Adipocyte (in vitro differentiated cells): ENCODE data around the gene FBXO44.
A peak's percentile ranks its signal among the peaks of the same experiment; 100 is the strongest.
"Not testable (repeated sequence)": the region's sequence is repeated elsewhere in the genome, so short reads cannot be mapped to it uniquely, and the experiment has no call there.

Experiments used
- DNase-seq: peaks from one replicate; pipeline ENCODE4 v3.0.0-alpha.2; 2015; ENCODE audit warnings: low read depth
- H3K27me3 ChIP-seq: replicated peaks from 2 replicates; pipeline ENCODE4 v1.7.0; 2013; ENCODE audit warnings: mild to moderate bottlenecking, low read length, moderate library complexity; ENCODE audit not compliant: control insufficient read depth, insufficient read depth
- H3K36me3 ChIP-seq: 2 replicates; pipeline ENCODE4 v1.7.0; 2013; ENCODE audit warnings: low read length, mild to moderate bottlenecking, moderate library complexity; ENCODE audit not compliant: control insufficient read depth, insufficient read depth, severe bottlenecking
- H3K4me1 ChIP-seq: 2 replicates; pipeline ENCODE4 v1.7.0; 2013; ENCODE audit warnings: mild to moderate bottlenecking, low read length, moderate library complexity; ENCODE audit not compliant: control insufficient read depth, insufficient read depth
- H3K4me3 ChIP-seq: 2 replicates; pipeline ENCODE4 v1.7.0; 2013; ENCODE audit warnings: mild to moderate bottlenecking, low read length, moderate library complexity
- H3K9ac ChIP-seq: 2 replicates; pipeline ENCODE4 v1.7.0; 2013; ENCODE audit warnings: mild to moderate bottlenecking, low read length, moderate library complexity
- H3K9me3 ChIP-seq: 2 replicates; pipeline ENCODE4 v1.7.0; 2013; ENCODE audit warnings: mild to moderate bottlenecking, low read length, moderate library complexity; ENCODE audit not compliant: control insufficient read depth

FBXO44 gene, protein sequence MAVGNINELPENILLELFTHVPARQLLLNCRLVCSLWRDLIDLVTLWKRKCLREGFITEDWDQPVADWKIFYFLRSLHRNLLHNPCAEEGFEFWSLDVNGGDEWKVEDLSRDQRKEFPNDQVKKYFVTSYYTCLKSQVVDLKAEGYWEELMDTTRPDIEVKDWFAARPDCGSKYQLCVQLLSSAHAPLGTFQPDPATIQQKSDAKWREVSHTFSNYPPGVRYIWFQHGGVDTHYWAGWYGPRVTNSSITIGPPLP

DNA sequence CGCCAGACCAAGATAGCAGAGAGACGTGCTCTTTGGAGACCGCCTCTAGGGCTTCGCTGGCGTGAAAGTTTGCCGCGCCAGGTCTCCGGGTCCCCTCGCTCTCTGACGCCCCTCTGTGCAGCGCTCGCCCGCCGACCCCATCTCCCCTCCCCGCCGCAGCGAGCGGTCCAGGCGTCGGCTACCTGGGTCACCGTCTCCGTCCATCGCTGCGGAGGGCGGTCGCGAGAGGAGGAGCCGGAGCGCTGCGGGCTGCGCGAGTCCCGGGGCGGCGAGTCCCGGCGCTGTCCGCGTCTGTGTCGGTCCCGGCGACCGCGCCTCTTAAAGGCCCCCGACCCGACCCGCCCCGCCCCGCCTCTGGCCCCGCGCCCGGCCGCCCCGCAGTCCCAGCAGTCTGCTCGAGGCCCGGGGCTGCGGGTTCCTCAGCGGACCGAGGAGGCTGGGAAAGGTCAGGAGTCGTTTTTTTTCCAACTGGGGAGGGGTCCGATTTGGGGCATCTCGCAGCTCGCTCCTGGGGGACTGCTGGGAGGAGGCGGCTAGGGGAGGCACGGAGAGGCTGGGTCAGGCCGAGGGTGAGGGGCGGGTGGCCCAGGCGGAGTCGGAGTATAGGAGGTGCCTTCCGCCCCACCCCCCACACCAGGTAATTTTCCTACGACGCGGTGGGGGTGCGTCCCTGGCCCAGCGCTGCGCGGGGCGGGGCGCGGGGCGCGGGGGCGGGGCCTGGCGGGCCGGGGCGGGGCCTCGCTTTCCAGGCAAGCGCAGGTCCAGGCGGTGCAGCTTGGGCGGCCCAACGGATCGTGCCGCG is at the start of gene FBXO44, which contains the start of gene FBXO2:
FBXO44 (plus strand) TSS at position 741 of the 802 bp plus-strand sequence. CDS start 959 bp downstream, outside the sequence.
FBXO2 (minus strand) TSS at position 293 of the 802 bp plus-strand sequence; CDS start at position 204, 89 bp downstream.
- DNase-seq: peak; percentile 73

GRCh38 chr1:11606775-11607174 is 47.9 kb upstream of the FBXO44 start:
- no peak overlapping the region for H3K9ac ChIP-seq
- no peaks in the 10 kb centered on the region for H3K36me3 ChIP-seq
- H3K27me3 ChIP-seq: peaks cover 32% of the 10 kb centered on the region
- H3K4me3 ChIP-seq: no peak overlapping the region
- no peaks in the 10 kb centered on the region for H3K4me1 ChIP-seq
- DNase-seq: no peak
- H3K9me3 ChIP-seq: peaks cover 6% of the 10 kb centered on the region

More for the DNA sequence above, at the start of gene FBXO44, which contains the start of gene FBXO2:
- Histone ChIP-seq H3K9ac (peak within 1 kb of the TSS; percentile 68), H3K36me3 (no peaks in the 10 kb centered on the region), H3K9me3 (no peaks in the 10 kb centered on the region), H3K4me3 (peak within 1 kb of the TSS; percentile 73), H3K27me3 (peaks cover 14% of the 10 kb centered on the region), H3K4me1 (peaks cover 6% of the 10 kb centered on the region)

GRCh38 chr1:11608596-11609130 is 46.0 kb upstream of the FBXO44 start:
- not testable (repeated sequence) for H3K4me1 ChIP-seq, H3K4me3 ChIP-seq, H3K9ac ChIP-seq, DNase-seq, H3K36me3 ChIP-seq
- H3K9me3 ChIP-seq: peaks cover 22% of the 10 kb centered on the region
- peaks cover 32% of the 10 kb centered on the region for H3K27me3 ChIP-seq

GRCh38 chr1:11609378-11609777 is 45.3 kb upstream of the FBXO44 start:
- Histone ChIP-seq H3K27me3 (peaks cover 33% of the 10 kb centered on the region), H3K9me3 (peaks cover 23% of the 10 kb centered on the region)
- H3K4me3 ChIP-seq, H3K9ac ChIP-seq, H3K4me1 ChIP-seq, H3K36me3 ChIP-seq, DNase-seq: not testable (repeated sequence)

DNA sequence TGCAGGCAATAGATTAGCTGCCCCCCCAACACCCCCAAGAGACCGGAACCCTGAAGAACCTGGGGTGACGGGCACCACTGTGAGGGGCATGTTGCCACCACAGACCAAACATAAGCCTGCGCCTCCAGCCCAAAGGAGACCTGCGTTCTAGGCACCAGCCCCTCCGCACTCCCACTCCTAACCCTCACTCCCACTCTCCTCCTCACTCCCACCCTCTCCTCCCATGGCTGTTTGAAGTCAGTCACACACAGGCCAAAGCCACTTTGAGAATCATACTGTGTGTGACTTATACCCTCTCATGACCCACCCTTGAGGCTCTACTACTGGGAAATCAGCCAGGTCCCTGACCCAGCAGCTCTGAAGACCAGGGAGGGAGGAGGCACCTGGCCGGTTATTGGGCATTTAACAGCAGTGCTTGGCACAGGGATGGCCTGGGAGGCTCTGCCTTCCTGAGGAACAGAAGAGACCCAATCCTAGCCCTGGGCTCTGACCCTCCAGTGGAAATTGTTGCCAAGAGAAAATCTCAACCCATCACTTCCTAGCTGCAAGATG is 44.0 kb upstream of the FBXO44 start:
- Histone ChIP-seq H3K4me3 (no peak overlapping the region), H3K9ac (no peak overlapping the region), H3K9me3 (peaks cover 23% of the 10 kb centered on the region), H3K36me3 (no peaks in the 10 kb centered on the region), H3K4me1 (no peaks in the 10 kb centered on the region), H3K27me3 (peaks cover 46% of the 10 kb centered on the region)
- DNase-seq: no peak

DNA sequence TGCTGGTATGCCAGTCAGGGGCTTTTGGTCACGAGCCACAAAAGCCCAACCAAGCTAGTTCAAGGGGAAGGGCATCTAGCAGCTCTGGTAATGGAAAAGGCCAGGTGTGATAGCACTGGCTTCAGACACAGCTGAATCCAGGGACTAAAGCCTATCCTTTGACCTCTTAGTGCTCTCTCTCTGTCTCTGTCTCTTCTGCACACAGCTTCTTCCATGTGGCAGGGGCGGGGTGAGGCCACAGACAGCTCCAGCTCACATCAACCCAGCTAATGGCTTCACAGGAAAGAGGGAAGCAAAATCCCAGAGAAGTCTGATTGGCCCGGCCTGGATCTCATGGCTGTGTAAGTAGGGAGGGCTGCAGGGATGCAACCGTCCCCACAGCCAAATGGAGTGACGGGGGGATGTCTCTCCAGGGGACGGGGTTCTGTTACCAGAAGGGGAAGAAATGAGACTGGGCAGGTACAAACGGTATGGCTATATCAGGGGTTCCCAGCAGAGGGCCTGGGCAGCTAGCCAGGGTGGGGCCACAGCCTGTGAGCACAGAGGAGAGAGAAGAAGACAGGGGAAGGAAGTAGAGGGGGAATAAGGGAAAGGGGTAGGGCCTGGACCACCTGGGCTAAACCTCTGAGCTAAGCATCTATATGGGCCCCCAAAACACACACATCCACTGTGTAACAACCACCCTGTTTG is 42.9 kb upstream of the FBXO44 start:
- H3K4me3 ChIP-seq: no peak overlapping the region
- no peak overlapping the region for H3K9ac ChIP-seq
- no peaks in the 10 kb centered on the region for H3K4me1 ChIP-seq
- peaks cover 20% of the 10 kb centered on the region for H3K9me3 ChIP-seq
- H3K27me3 ChIP-seq: peaks cover 56% of the 10 kb centered on the region
- H3K36me3 ChIP-seq: no peaks in the 10 kb centered on the region
- DNase-seq: no peak

GRCh38 chr1:11613347-11613746 is 41.3 kb upstream of the FBXO44 start:
- no peaks in the 10 kb centered on the region for H3K4me1 ChIP-seq
- no peaks in the 10 kb centered on the region for H3K36me3 ChIP-seq
- no peak overlapping the region for H3K9ac ChIP-seq
- H3K9me3 ChIP-seq: peaks cover 18% of the 10 kb centered on the region
- no peak for DNase-seq
- H3K27me3 ChIP-seq: peaks cover 71% of the 10 kb centered on the region
- H3K4me3 ChIP-seq: no peak overlapping the region

GRCh38 chr1:11615090-11615489 is 39.6 kb upstream of the FBXO44 start:
- H3K36me3 ChIP-seq: no peaks in the 10 kb centered on the region
- H3K27me3 ChIP-seq: peaks cover 81% of the 10 kb centered on the region
- no peak overlapping the region for H3K4me3 ChIP-seq
- H3K9ac ChIP-seq: no peak overlapping the region
- no peak for DNase-seq
- peaks cover 21% of the 10 kb centered on the region for H3K9me3 ChIP-seq
- H3K4me1 ChIP-seq: no peaks in the 10 kb centered on the region

DNA sequence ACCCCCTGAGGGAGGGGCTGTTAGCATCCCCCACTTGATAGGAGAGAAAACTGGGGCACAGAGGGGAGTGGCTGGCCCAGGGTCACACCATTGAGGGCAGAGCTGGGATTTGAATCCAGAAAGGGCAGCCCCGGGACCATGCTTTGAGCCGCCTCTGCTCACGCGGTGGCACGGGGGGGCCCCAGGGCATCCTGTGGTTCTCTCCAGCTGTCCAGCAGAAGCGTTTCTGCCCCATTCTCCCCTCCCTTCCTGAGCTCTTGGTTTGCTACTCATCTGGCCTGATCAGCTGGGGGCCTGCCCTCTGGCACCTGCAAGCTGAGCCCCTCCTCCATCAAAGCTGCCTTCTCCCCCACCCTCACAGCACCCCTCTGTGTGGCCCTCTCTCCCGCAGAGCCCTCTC is 37.9 kb upstream of the FBXO44 start:
- H3K36me3 ChIP-seq: no peaks in the 10 kb centered on the region
- H3K9ac ChIP-seq: no peak overlapping the region
- H3K9me3 ChIP-seq: peaks cover 21% of the 10 kb centered on the region
- no peaks in the 10 kb centered on the region for H3K4me1 ChIP-seq
- H3K4me3 ChIP-seq: no peak overlapping the region
- DNase-seq: no peak
- peaks cover 85% of the 10 kb centered on the region for H3K27me3 ChIP-seq

DNA sequence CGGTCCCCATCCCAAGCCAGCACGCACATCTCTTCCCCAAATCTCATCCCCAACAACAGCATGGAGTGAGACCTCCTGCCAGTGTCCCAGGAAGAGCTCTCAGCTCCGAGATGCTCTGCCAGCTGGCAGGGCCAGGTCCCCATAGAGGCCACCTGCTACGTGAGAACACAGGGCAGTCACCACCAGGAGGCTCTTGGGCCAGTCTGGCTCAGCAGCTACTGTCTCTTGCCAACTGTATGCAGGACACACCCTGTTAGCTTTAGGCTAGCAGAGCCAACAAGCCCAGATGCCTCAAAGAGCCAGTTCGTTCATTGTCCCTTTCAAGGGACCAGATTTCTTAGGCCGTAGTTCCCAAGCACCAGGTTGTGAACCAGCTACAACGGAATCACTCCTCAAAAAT is 37.4 kb upstream of the FBXO44 start:
- Histone ChIP-seq H3K9ac (no peak overlapping the region), H3K4me3 (no peak overlapping the region), H3K36me3 (no peaks in the 10 kb centered on the region), H3K9me3 (peaks cover 18% of the 10 kb centered on the region), H3K27me3 (peaks cover 82% of the 10 kb centered on the region), H3K4me1 (no peaks in the 10 kb centered on the region)
- DNase-seq: no peak
